GM23338 (cell line): ENCODE results near the gene CDC25B. TPM values are rescaled to one million over a fixed set of nuclear protein-coding genes. Genes with fewer than 3 reads are reported as not detected.
"Not testable (repeated sequence)": the region's sequence is repeated elsewhere in the genome, so short reads cannot be mapped to it uniquely, and the experiment has no call there.

Source experiments
- ATAC-seq: fragments of 200-7000 bp; cut with Tn5 transposase; 3 replicates; pipeline ENCODE4 v1.9.1; 2020
- DNase-seq: peaks from one replicate; pipeline ENCODE4 v3.0.0-alpha.2; 2015; ENCODE audit warnings: low spot score
- H2AFZ ChIP-seq: fragments of 200-600 bp; sonication (generic); 2 replicates; pipeline ENCODE4 v1.8.0; 2016; ENCODE audit warnings: antibody characterized with exemption, mild to moderate bottlenecking, moderate library complexity
- H3F3A ChIP-seq: fragments of 200-600 bp; sonication (generic); replicated peaks from 2 replicates; pipeline ENCODE4 v1.8.0; 2017; ENCODE audit warnings: antibody characterized with exemption, mixed run types, low read depth
- H3K27ac ChIP-seq: fragments of 200-600 bp; sonication (generic); 2 replicates; pipeline ENCODE4 v1.6.1; 2016; ENCODE audit warnings: low read depth
- H3K27me3 ChIP-seq: fragments of 200-600 bp; sonication (generic); 2 replicates; pipeline ENCODE4 v1.8.0; 2016; ENCODE audit warnings: mild to moderate bottlenecking, mixed run types, moderate library complexity; ENCODE audit not compliant: insufficient read depth
- H3K36me3 ChIP-seq: fragments of 200-600 bp; sonication (generic); 2 replicates; pipeline ENCODE4 v1.8.0; 2016; ENCODE audit warnings: mild to moderate bottlenecking; ENCODE audit not compliant: insufficient read depth
- H3K4me1 ChIP-seq: fragments of 200-600 bp; sonication (generic); 2 replicates; pipeline ENCODE4 v1.8.0; 2016; ENCODE audit warnings: mild to moderate bottlenecking, moderate library complexity; ENCODE audit not compliant: insufficient read depth
- H3K4me2 ChIP-seq: fragments of 200-600 bp; sonication (generic); 2 replicates; pipeline ENCODE4 v1.7.1; 2017; ENCODE audit warnings: mixed run types
- H3K4me3 ChIP-seq: fragments of 200-600 bp; sonication (generic); 2 replicates; pipeline ENCODE4 v1.6.1; 2016; ENCODE audit warnings: mixed run types
- H3K79me2 ChIP-seq: fragments of 200-600 bp; sonication (generic); replicated peaks from 2 replicates; pipeline ENCODE4 v1.8.0; 2017; ENCODE audit warnings: mild to moderate bottlenecking; ENCODE audit not compliant: insufficient read depth
- H3K9me2 ChIP-seq: fragments of 200-600 bp; sonication (generic); 2 replicates; pipeline ENCODE4 v1.8.0; 2017; ENCODE audit not compliant: insufficient read depth
- H4K20me1 ChIP-seq: fragments of 200-600 bp; sonication (generic); replicated peaks from 2 replicates; pipeline ENCODE4 v1.8.0; 2017; ENCODE audit warnings: mild to moderate bottlenecking; ENCODE audit not compliant: insufficient read depth
- H3K27ac Mint-ChIP-seq: 2 replicates; pipeline ENCODE4 v1.8.0; 2020; ENCODE audit warnings: inconsistent platforms, mild to moderate bottlenecking, moderate library complexity, mixed read lengths
- H3K27me3 Mint-ChIP-seq: 3 replicates; pipeline ENCODE4 v1.8.0; 2022; ENCODE audit warnings: low read depth, mild to moderate bottlenecking, moderate library complexity, mixed read lengths, inconsistent platforms; ENCODE audit not compliant: insufficient read depth, poor library complexity
- H3K36me3 Mint-ChIP-seq: 3 replicates; pipeline ENCODE4 v1.8.0; 2021; ENCODE audit warnings: low read depth, mild to moderate bottlenecking, inconsistent platforms, moderate library complexity, mixed read lengths
- H3K4me1 Mint-ChIP-seq: 3 replicates; pipeline ENCODE4 v1.8.0; 2020; ENCODE audit warnings: mild to moderate bottlenecking, inconsistent platforms, mixed read lengths
- H3K4me3 Mint-ChIP-seq: 3 replicates; pipeline ENCODE4 v1.8.0; 2021; ENCODE audit warnings: moderate library complexity, mild to moderate bottlenecking, inconsistent platforms, mixed read lengths
- H3K9me3 Mint-ChIP-seq: 3 replicates; pipeline ENCODE4 v1.8.0; 2020; ENCODE audit warnings: moderate library complexity, mild to moderate bottlenecking, inconsistent platforms, mixed read lengths
- EZH2 ChIP-seq: fragments of 200-600 bp; sonication (generic); IDR thresholded peaks from one replicate; pipeline ENCODE4 v1.8.0; 2017; ENCODE audit warnings: antibody characterized with exemption, mild to moderate bottlenecking, low read depth; ENCODE audit not compliant: unreplicated experiment
- NANOG ChIP-seq: IDR thresholded peaks from 2 replicates; pipeline ENCODE4 v1.6.1; 2016; ENCODE audit warnings: antibody characterized with exemption, borderline replicate concordance
- REST ChIP-seq: IDR thresholded peaks from one replicate; pipeline ENCODE4 v1.6.1; 2018; ENCODE audit warnings: antibody characterized with exemption; ENCODE audit not compliant: unreplicated experiment
- ZNF114 ChIP-seq: fragments of 250-450 bp; sonication (Bioruptor Pico); IDR thresholded peaks from 2 replicates; pipeline ENCODE4 v1.5.0; 2020; ENCODE audit warnings: mild to moderate bottlenecking, moderate library complexity
- polyA plus RNA-seq: library from polyadenylated mRNA; unstranded; fragments of >200 nt; fragmentation: Nextera tagmentation; extraction: Ambion mirVana; gene quantifications from 2 replicates; pipeline ENCODE4 v1.2.1, GENCODE V29; 2016
- total RNA-seq: library from RNA; depleted of rRNA; stranded (reverse); fragments of >200 nt; shearing (Covaris generic); gene quantifications from 2 replicates; pipeline ENCODE4 v1.2.3, GENCODE V29; 2014
- TF ChIP-seq, protein P1 (sequence below), 2 experiments: fragments of 200-600 bp in 1 of 2; sonication (generic) in 1 of 2; conservative IDR thresholded peaks; 2 replicates each; pipeline versions ENCODE4 v1.5.1 to v1.6.1; 2016 to 2017; ENCODE audit warnings: antibody characterized with exemption in 2 of 2, low read depth in 2 of 2, mild to moderate bottlenecking in 2 of 2, moderate library complexity in 1 of 2

The CDC25B gene
- total and polyA plus RNA-seq, 2 experiments from 2014 or later: 10.5 to 33.0 TPM

GRCh38 chr20:3836132-3836531 lies 40.0 kb downstream of the CDC25B start (continued):
- TF ChIP-seq, protein P1, sequence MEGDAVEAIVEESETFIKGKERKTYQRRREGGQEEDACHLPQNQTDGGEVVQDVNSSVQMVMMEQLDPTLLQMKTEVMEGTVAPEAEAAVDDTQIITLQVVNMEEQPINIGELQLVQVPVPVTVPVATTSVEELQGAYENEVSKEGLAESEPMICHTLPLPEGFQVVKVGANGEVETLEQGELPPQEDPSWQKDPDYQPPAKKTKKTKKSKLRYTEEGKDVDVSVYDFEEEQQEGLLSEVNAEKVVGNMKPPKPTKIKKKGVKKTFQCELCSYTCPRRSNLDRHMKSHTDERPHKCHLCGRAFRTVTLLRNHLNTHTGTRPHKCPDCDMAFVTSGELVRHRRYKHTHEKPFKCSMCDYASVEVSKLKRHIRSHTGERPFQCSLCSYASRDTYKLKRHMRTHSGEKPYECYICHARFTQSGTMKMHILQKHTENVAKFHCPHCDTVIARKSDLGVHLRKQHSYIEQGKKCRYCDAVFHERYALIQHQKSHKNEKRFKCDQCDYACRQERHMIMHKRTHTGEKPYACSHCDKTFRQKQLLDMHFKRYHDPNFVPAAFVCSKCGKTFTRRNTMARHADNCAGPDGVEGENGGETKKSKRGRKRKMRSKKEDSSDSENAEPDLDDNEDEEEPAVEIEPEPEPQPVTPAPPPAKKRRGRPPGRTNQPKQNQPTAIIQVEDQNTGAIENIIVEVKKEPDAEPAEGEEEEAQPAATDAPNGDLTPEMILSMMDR (conservative IDR thresholded peaks at IDR 0.05; ENCODE audit: low read depth in 2 of 2): no peak
- no peak for TF ChIP-seq ZNF114 (CRISPR knock-in tag)
- TF ChIP-seq EZH2: no peak

DNA sequence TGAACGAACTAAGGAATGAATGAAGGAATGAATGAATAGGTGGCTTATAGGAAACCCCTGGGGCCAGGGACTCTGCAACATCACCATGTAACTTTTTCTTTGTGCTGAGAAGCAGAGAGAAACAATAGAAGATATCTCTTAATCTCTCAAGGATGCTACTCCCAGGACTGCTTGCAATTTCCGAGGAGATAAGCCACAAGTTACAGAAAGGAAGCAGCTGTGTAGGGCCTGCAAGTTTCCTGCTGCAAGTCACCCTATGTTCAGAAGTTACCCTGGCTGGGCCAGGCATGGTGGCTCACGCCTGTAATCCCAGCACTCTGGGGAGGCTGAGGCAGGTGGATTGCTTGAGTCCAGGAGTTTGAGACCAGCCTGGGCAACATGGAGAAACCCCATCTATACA lies 43.2 kb downstream of the CDC25B start:
- no peak for TF ChIP-seq REST
- no peak for TF ChIP-seq NANOG
- Mint-ChIP-seq H3K4me1 (peaks cover 6% of the 10 kb centered on the region), H3K27ac (no peak overlapping the region), H3K4me3 (no peak overlapping the region), H3K36me3 (no peaks in the 10 kb centered on the region), H3K9me3 (no peaks in the 10 kb centered on the region; the same call in 2 of the 3 replicates), H3K27me3 (peaks cover 2% of the 10 kb centered on the region)
- no peak overlapping the region for H3K4me3 ChIP-seq
- no peaks in the 10 kb centered on the region for H4K20me1 ChIP-seq
- H2AFZ ChIP-seq: no peak overlapping the region
- H3K79me2 ChIP-seq: no peaks in the 10 kb centered on the region
- H3K9me2 ChIP-seq: no peaks in the 10 kb centered on the region
- 0 out of 2 replicates have a peak overlapping the region, but pooled peaks have one; percentile 31 for H3K4me2 ChIP-seq
- H3K27me3 ChIP-seq: no peaks in the 10 kb centered on the region
- DNase-seq (no peak), ATAC-seq (no peak)
- no peaks in the 10 kb centered on the region for H3F3A ChIP-seq
- peaks cover 4% of the 10 kb centered on the region; the same call in 1 of the 2 replicates for H3K4me1 ChIP-seq
- no peaks in the 10 kb centered on the region for H3K36me3 ChIP-seq
- no peak overlapping the region for H3K27ac ChIP-seq

- not testable (repeated sequence) for H3K4me2 ChIP-seq, ATAC-seq, H3K27ac Mint-ChIP-seq, H3K4me1 ChIP-seq, H3K27me3 ChIP-seq, H3K27ac ChIP-seq, DNase-seq, H3K36me3 ChIP-seq, H3K79me2 ChIP-seq, H3K4me3 Mint-ChIP-seq, H3K4me1 Mint-ChIP-seq, H3K9me3 Mint-ChIP-seq, H3K36me3 Mint-ChIP-seq, H3K9me2 ChIP-seq, H3K27me3 Mint-ChIP-seq, H2AFZ ChIP-seq, H3F3A ChIP-seq, H3K4me3 ChIP-seq, H4K20me1 ChIP-seq
These were observed 44.1 kb downstream of the CDC25B start for GRCh38 chr20:3840201-3840600.
